GM21447 (cell line): ENCODE results near the gene HTN1.
A peak's percentile ranks its signal among the peaks of the same experiment; 100 is the strongest.
"Not testable (repeated sequence)": the region's sequence is repeated elsewhere in the genome, so short reads cannot be mapped to it uniquely, and the experiment has no call there.

Experiments used
- ATAC-seq: cut with Tn5 transposase; IDR thresholded peaks from one replicate; pipeline ENCODE4 v1.9.1; 2021; ENCODE audit not compliant: unreplicated experiment

The HTN1 gene

DNA sequence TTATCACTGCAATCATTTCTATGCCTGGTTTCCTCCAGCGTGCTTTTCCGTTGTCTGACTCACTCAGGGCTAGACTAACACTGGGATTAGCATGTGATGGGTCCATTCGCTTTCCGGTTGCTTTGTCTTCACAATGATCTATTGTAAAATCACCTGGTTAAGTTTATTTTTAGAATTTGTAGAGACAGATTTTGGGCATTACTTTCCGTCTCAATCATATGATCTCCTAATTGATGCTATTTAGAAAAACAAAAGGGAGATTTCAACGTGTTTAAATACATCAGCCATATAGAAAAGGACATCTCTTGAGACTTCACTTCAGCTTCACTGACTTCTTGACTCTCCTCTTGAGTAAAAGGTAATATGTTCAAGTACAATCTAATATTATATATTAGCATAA lies at the start of gene HTN1:
Gene HTN1, plus strand, starts transcription at position 301 of the 400 bp plus-strand sequence. CDS start 2,639 bp downstream, outside the sequence.
- not testable (repeated sequence) for ATAC-seq

DNA sequence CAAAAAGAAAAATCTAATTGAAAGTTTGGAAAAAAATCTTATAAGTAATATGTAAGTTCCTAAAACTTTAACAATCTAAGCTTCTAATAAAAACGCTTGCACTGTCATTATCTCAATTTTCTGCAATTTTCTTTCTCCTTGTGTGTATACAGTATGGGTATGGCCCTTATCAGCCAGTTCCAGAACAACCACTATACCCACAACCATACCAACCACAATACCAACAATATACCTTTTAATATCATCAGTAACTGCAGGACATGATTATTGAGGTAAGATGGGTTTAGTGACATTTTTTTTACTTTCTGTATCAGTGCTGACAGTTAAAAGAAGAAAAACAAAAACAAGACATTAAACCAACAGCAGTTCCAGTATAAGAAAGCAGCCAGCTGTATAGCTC lies 49.5 kb upstream of the HTN1 start:
- no peak for ATAC-seq

- ATAC-seq: no peak
These were observed 47.7 kb upstream of the HTN1 start for GRCh38 chr4:70002507-70002906.

GRCh38 chr4:70008771-70009170 lies 41.5 kb upstream of the HTN1 start:
- no peak for ATAC-seq

- ATAC-seq: not testable (repeated sequence)
These were observed 31.2 kb upstream of the HTN1 start for GRCh38 chr4:70019006-70019405.

- no peak for ATAC-seq
These were observed 27.0 kb upstream of the HTN1 start for GRCh38 chr4:70023218-70023617.

GRCh38 chr4:70027011-70027410 lies 23.2 kb upstream of the HTN1 start:
- ATAC-seq: no peak

- ATAC-seq: not testable (repeated sequence)
These were observed 22.1 kb upstream of the HTN1 start, which contains the start of gene HTN3 for GRCh38 chr4:70028159-70028558. Gene HTN3 (plus strand): TSS chr4:70028459. CDS start chr4:70030741, 2,282 bp downstream.

DNA sequence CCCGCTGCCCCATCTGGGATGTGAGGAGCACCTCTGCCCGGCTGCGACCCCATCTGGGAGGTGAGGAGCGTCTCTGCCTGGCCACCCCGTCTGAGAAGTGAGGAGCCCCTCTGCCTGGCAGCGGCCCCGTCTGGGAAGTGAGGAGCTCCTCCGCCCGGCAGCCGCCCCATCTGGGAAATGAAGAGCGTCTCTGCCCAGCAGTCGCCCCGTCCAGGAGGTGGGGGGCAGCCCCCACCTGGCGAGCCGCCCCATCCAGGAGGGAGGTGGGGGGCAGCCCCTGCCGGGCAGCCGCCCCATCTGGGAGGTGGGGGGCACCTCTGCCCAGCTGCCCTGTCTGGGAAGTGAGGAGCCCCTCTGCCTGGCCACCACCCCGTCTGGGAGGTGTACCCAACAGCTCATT lies 12.7 kb upstream of the HTN1 start:
- ATAC-seq: not testable (repeated sequence)

DNA sequence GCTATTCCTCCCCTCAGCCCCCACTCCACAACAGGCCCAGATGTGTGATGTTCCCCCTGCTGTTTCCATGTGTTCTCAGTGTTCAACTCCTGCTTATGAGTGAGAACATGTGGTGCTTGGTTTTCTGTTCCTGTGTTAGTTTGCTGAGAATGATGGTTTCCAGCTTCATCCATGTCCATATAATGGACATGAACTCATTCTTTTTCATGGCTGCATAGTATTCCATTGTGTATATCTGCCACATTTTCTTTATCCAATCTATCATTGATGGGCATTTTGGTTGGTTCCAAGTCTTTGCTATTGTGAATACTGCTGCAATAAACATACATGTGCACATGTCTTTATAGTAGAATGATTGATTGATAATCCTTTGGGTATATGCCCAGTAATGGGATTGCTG lies 10.3 kb upstream of the HTN1 start:
- ATAC-seq: not testable (repeated sequence)

DNA sequence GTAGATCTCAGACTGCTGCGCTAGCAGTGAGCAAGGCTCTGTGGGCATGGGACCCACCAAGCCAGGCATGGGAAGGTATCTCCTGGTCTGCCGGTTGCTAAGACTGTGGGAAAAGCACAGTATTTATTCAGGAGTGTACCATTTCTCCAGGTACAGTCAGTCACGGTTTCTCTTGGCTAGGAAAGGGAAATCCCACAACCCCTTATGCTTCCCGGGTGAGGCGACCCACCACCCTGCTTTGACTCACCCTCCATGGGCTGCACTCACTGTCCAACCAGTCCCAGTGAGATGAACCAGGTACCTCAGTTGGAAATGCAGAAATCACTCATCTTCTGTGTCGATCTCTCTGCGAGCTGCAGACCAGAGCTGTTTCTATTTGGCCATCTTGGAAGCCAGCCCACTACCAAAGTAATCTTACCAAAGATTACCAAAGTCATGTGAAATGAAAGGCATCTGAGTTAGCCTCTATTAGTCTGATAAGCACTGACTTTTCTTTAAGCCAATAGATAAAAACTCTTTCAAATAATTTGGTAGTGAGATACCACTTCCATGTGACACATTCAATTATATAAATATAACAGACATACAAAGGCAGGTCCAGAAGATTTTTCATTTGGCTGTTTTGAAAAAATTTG lies 8.5 kb upstream of the HTN1 start:
- ATAC-seq: no peak

DNA sequence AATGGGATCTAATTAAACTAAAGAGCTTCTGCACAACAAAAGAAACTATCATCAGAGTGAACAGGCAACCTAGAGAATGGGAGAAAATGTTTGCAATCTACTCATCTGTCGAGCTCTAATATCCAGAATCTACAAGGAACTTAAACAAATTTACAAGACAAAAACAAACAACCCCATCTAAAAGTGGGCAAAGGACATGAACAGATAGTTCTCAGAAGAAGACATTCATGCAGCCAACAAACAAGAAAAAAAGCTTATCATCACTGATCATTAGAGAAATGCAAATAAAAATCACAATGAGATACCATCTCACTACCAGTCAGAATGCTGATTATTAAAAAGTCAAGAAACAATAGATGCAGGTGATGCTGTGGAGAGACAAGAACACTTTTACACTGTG lies 6.3 kb downstream of the HTN1 start:
- ATAC-seq: not testable (repeated sequence)

DNA sequence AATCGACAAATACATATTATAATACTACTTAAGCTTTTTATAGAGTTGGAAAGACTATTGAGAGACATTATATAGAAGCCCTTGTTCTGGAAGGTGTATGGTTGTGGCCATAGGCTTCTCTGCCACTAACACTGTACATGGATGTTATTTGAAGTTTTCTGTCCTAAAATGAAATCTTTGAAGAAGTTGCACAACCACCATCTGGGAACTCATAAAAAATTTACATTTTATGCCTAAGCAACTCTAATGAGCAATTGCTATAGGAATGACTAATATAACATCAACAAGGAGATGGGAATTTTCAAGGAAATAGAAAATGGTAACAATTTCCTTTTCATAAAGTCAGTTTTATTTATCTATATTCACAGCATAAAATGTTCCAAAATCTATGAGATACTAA lies 7.4 kb downstream of the HTN1 start:
- no peak for ATAC-seq

GRCh38 chr4:70059149-70059548 lies 8.9 kb downstream of the HTN1 start:
- ATAC-seq: no peak

GRCh38 chr4:70062000-70062399 lies 11.8 kb downstream of the HTN1 start:
- ATAC-seq: peak; percentile 91

DNA sequence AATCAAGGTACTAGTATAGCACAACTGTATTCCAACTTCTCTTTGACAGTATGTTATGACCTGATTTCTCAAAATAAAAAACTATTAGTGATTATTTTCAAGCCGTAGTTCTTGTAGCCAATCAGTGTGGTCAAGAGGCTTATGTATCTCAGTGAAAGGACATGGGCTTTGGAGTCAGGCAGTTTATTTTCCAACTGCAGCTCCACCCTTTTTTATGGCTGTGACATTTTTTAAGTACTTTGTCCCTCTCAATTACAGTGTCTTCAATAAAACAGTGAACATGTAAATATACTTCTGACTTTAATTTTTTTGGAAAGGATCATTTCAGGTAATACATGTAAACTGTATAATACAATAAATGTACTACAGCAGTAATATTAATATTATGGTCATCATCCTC lies 30.0 kb downstream of the HTN1 start:
- ATAC-seq: no peak

DNA sequence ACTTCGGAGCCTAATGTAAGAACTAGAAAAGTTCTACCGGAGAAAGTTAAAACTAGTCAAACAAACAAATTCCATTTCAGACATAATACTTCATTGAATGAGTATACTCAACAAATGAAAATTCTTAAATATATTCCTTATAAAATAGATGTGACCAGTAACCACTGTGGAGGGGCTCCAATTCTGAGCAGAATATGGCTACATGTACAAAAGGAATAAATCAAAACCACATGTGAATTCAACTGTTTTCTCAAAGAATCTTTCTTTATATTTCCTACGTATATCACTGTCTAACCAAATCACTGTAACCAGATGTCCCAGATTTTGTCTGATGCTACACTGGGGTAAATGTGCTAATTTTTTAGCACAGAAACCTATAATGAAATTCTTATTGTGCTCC lies 49.0 kb downstream of the HTN1 start:
- no peak for ATAC-seq
